H1 (cell line): ENCODE results near the gene KCNQ1OT1. TPM values are rescaled to one million over a fixed set of nuclear protein-coding genes. Genes with fewer than 3 reads are reported as not detected.

Experiments used
- CREB1 ChIP-seq: IDR thresholded peaks from 2 replicates; pipeline ENCODE4 v1.6.1; 2012; ENCODE audit warnings: inconsistent platforms
- FOSL1 ChIP-seq: IDR thresholded peaks from 2 replicates; pipeline ENCODE4 v1.6.1; 2011; ENCODE audit warnings: mild to moderate bottlenecking, low read depth, low read length, moderate library complexity; ENCODE audit not compliant: insufficient read depth
- HDAC2 ChIP-seq, 2 experiments: fragments of 300-600 bp in 1 of 2; sonication (generic) in 1 of 2; IDR thresholded peaks; 2 replicates each; pipeline ENCODE4 v1.6.1; 2011 to 2012; ENCODE audit warnings: low read depth in 2 of 2, low read length in 2 of 2, mild to moderate bottlenecking in 2 of 2, moderate library complexity in 2 of 2, borderline replicate concordance in 1 of 2, inconsistent platforms in 1 of 2
- RNF2 ChIP-seq: fragments of 200-900, 300-1000 bp; sonication (generic); IDR thresholded peaks from 2 replicates; pipeline ENCODE4 v1.7.1; 2016; ENCODE audit warnings: borderline replicate concordance, low read depth, mild to moderate bottlenecking, antibody characterized with exemption, low read length; ENCODE audit not compliant: poor library complexity, severe bottlenecking; ENCODE audit errors: missing control alignments
- SAP30 ChIP-seq: fragments of 300-600 bp; sonication (generic); IDR thresholded peaks from 2 replicates; pipeline ENCODE4 v1.7.1; 2012; ENCODE audit warnings: low read length, moderate library complexity, mild to moderate bottlenecking, inconsistent platforms; ENCODE audit not compliant: insufficient read depth, insufficient replicate concordance
- SIX5 ChIP-seq: IDR thresholded peaks from 2 replicates; pipeline ENCODE4 v1.6.1; 2011; ENCODE audit warnings: mild to moderate bottlenecking, low read depth, low read length
- SP2 ChIP-seq: IDR thresholded peaks from 2 replicates; pipeline ENCODE4 v1.6.1; 2012; ENCODE audit warnings: mild to moderate bottlenecking, low read length, inconsistent platforms
- polyA plus RNA-seq, 7 experiments: library from polyadenylated mRNA; depleted of rRNA in 3 of 7; stranded (reverse) in 5 of 7; unstranded in 2 of 7; fragments of >200 nt in 5 of 7; fragments of 200-250 nt in 2 of 7; gene quantifications; 1 replicate in 5 of 7; 2 replicates in 1 of 7; 4 replicates in 1 of 7; pipeline versions ENCODE4 v1.2.1 to v1.2.3, GENCODE V29; 2011 to 2013; ENCODE audit warnings: missing spikeins in 2 of 7, mixed read lengths in 2 of 7
- total RNA-seq: library from RNA; stranded (reverse); fragmentation: NEBNext Ultra II Directional; extraction: Animal tissue kit (Norgen Biotek cat#: 25700); gene quantifications from 2 replicates; pipeline ENCODE4 v1.2.1, GENCODE V29; 2021
- TF ChIP-seq, protein P1 (sequence below): fragments of 300-600 bp; sonication (generic); IDR thresholded peaks from 2 replicates; pipeline ENCODE4 v1.7.1; 2012; ENCODE audit warnings: low read length, moderate library complexity, mild to moderate bottlenecking, inconsistent platforms; ENCODE audit not compliant: insufficient replicate concordance
- TF ChIP-seq, protein P2 (sequence below): IDR thresholded peaks from 2 replicates; pipeline ENCODE4 v1.6.1; 2012; ENCODE audit warnings: inconsistent platforms

KCNQ1OT1 gene
- total and polyA plus RNA-seq, 2 of the 8 experiments (the other 6 are each of a cell fraction or from before 2014, with no cell fraction given) = 0.21 to 1.2 TPM

DNA sequence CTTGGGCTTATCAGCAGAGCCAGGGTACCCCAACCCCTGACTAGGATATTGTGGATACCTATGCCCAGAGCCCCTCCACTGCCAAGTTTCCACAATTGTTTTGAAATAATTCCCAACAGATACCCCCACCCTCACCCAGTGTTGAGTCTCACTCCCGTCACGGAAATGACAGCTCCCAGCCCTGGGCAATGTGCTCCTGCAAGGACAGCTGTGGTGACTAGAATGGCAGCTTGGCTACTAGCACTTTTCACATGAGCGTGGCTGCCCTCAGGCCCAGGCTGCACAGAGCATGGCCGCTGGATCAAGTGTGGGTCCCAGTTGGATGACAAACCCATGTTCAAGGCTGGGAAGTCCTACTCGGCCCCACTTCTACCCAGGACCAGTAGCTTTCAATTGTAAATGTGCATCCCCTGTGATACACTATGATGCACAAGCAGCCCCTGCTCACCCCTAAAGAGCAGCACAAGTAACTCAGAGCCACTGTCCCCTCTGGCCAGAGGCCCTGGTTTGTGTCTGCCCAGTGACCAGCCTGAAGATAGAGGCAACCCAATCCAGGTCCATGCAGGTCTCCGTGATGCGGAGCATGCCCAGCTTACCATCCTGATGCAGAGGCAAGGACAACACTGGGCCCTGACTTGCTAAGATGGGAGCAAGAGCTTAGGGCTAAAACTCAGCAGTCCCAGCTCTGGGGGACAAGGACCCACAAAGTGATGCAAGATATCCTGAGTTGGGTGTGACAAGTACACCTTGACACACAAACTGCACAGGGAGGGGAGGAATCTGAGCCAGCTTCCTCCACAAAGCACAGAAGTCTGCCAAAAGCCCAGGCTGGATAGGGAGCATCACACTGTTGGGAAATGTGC, 13.2 kb downstream of the KCNQ1OT1 start (continued):
- TF ChIP-seq, protein P1, sequence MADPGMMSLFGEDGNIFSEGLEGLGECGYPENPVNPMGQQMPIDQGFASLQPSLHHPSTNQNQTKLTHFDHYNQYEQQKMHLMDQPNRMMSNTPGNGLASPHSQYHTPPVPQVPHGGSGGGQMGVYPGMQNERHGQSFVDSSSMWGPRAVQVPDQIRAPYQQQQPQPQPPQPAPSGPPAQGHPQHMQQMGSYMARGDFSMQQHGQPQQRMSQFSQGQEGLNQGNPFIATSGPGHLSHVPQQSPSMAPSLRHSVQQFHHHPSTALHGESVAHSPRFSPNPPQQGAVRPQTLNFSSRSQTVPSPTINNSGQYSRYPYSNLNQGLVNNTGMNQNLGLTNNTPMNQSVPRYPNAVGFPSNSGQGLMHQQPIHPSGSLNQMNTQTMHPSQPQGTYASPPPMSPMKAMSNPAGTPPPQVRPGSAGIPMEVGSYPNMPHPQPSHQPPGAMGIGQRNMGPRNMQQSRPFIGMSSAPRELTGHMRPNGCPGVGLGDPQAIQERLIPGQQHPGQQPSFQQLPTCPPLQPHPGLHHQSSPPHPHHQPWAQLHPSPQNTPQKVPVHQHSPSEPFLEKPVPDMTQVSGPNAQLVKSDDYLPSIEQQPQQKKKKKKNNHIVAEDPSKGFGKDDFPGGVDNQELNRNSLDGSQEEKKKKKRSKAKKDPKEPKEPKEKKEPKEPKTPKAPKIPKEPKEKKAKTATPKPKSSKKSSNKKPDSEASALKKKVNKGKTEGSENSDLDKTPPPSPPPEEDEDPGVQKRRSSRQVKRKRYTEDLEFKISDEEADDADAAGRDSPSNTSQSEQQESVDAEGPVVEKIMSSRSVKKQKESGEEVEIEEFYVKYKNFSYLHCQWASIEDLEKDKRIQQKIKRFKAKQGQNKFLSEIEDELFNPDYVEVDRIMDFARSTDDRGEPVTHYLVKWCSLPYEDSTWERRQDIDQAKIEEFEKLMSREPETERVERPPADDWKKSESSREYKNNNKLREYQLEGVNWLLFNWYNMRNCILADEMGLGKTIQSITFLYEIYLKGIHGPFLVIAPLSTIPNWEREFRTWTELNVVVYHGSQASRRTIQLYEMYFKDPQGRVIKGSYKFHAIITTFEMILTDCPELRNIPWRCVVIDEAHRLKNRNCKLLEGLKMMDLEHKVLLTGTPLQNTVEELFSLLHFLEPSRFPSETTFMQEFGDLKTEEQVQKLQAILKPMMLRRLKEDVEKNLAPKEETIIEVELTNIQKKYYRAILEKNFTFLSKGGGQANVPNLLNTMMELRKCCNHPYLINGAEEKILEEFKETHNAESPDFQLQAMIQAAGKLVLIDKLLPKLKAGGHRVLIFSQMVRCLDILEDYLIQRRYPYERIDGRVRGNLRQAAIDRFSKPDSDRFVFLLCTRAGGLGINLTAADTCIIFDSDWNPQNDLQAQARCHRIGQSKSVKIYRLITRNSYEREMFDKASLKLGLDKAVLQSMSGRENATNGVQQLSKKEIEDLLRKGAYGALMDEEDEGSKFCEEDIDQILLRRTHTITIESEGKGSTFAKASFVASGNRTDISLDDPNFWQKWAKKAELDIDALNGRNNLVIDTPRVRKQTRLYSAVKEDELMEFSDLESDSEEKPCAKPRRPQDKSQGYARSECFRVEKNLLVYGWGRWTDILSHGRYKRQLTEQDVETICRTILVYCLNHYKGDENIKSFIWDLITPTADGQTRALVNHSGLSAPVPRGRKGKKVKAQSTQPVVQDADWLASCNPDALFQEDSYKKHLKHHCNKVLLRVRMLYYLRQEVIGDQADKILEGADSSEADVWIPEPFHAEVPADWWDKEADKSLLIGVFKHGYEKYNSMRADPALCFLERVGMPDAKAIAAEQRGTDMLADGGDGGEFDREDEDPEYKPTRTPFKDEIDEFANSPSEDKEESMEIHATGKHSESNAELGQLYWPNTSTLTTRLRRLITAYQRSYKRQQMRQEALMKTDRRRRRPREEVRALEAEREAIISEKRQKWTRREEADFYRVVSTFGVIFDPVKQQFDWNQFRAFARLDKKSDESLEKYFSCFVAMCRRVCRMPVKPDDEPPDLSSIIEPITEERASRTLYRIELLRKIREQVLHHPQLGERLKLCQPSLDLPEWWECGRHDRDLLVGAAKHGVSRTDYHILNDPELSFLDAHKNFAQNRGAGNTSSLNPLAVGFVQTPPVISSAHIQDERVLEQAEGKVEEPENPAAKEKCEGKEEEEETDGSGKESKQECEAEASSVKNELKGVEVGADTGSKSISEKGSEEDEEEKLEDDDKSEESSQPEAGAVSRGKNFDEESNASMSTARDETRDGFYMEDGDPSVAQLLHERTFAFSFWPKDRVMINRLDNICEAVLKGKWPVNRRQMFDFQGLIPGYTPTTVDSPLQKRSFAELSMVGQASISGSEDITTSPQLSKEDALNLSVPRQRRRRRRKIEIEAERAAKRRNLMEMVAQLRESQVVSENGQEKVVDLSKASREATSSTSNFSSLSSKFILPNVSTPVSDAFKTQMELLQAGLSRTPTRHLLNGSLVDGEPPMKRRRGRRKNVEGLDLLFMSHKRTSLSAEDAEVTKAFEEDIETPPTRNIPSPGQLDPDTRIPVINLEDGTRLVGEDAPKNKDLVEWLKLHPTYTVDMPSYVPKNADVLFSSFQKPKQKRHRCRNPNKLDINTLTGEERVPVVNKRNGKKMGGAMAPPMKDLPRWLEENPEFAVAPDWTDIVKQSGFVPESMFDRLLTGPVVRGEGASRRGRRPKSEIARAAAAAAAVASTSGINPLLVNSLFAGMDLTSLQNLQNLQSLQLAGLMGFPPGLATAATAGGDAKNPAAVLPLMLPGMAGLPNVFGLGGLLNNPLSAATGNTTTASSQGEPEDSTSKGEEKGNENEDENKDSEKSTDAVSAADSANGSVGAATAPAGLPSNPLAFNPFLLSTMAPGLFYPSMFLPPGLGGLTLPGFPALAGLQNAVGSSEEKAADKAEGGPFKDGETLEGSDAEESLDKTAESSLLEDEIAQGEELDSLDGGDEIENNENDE = no peak
- TF ChIP-seq HDAC2 (IDR thresholded peaks at IDR 0.05; ENCODE audit: borderline replicate concordance in 1 of 2, low read depth in 2 of 2, low read length in 2 of 2) = no peak
- TF ChIP-seq CREB1 = no peak
- TF ChIP-seq SAP30 = no peak
- no peak for TF ChIP-seq SP2
- TF ChIP-seq, protein P2, sequence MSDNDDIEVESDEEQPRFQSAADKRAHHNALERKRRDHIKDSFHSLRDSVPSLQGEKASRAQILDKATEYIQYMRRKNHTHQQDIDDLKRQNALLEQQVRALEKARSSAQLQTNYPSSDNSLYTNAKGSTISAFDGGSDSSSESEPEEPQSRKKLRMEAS = no peak
- no peak for TF ChIP-seq RNF2
- no peak for TF ChIP-seq SIX5
- TF ChIP-seq FOSL1 = no peak
